D341Med (cell line): Measurements from ENCODE around the gene PIEZO2.
"Not testable (repeated sequence)": the region's sequence is repeated elsewhere in the genome, so short reads cannot be mapped to it uniquely, and the experiment has no call there.

Source experiments
- DNase-seq: peaks from one replicate; pipeline ENCODE4 v3.0.0; 2012; ENCODE audit warnings: low spot score

The PIEZO2 gene

GRCh38 chr18:11149441-11150270 is at the start of gene PIEZO2:
Gene PIEZO2 (minus strand): TSS chr18:11149569. CDS start chr18:11148588, 981 bp downstream.
- no peak for DNase-seq

GRCh38 chr18:11183637-11184036 is 34.3 kb upstream of the PIEZO2 start:
- DNase-seq: no peak

DNA sequence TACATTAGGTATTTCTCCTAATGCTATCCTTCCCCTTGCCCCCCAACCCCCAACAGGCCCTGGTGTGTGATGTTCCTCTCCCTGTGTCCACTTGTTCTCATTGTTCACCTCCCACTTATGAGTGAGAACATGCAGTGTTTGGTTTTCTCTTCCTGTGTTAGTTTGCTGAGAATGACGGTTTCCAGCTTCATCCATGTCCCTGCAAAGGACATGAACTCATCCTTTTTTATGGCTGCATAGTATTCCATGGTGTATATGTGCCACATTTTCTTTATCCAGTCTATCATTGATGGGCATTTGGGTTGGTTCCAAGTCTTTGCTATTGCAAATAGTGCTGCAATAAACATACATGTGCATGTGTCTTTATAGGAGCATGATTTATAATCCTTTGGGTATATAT is 32.3 kb upstream of the PIEZO2 start:
- not testable (repeated sequence) for DNase-seq

DNA sequence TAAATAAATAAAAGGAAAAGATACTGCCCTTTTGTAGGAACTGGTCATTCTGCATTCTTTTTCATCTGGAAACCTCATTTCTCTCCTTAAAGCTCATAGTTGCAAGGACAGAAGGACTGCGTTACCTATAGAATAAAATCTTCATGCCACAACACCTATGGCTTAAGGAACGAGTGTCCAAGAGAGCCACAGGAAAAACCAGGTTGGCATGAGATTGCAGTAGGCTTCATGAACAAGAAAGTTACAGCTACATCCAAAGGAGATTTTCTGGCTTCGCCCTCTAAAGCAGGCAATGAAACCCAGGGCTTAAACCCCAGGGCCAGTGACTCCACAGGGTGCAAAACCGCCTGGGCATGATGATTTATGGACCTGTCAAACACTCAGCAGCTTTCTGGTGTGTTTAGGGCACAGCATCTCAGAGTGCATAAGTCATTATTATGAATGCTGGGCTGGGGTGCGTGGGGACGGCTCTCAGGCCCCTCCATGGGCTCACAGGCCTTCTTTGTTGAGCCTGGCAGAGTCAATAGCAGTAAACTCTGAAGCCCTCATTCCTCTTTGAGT is 30.7 kb upstream of the PIEZO2 start:
- no peak for DNase-seq

GRCh38 chr18:11178951-11179549 is 29.7 kb upstream of the PIEZO2 start:
- DNase-seq: no peak

DNA sequence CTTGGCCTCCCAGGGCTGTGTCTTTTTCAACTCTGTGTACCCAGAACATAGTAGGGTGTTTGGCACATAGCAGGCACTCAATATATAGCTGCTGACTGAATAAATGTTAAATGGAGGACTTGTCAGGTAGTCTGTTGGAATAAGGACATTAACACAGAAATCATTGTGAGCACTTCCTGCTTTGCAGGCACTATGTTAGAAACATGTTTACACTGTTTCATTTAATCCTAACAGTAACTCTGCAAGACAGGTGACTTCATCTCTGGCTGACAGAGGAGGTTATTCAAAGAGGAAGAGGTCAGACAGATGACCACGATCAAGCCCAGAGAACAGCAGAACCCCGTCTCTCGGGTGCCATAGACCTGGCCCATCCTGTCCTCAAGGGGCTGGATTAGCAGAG is 28.0 kb upstream of the PIEZO2 start:
- no peak for DNase-seq

GRCh38 chr18:11176481-11176881 is 27.1 kb upstream of the PIEZO2 start:
- DNase-seq: no peak

GRCh38 chr18:11175266-11175979 is 26.1 kb upstream of the PIEZO2 start:
- DNase-seq: no peak

DNA sequence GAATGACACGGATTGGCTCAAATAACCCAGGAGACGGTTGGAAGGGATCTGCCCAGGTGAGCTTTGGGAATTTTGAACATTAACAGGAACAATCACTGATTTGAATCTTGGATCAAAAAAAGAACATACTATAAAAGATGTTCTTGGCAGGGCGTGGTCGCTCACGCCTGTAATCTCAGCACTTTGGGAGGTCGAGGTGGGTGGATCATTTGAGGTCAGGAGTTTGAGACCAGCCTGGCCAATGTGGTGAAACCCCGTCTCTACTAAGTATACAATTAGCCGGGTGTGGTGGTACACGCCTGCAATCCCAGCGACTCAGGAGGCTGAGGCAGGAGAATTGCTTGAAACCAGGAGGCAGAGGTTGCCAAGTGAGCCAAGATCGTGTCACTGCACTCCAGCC is 24.8 kb upstream of the PIEZO2 start:
- not testable (repeated sequence) for DNase-seq

GRCh38 chr18:11167778-11168177 is 18.4 kb upstream of the PIEZO2 start:
- no peak for DNase-seq

GRCh38 chr18:11165952-11166351 is 16.6 kb upstream of the PIEZO2 start:
- DNase-seq: no peak

- no peak for DNase-seq
Measured at GRCh38 chr18:11165138-11165537, 15.8 kb upstream of the PIEZO2 start.

- no peak for DNase-seq
Measured at GRCh38 chr18:11163665-11164064, 14.3 kb upstream of the PIEZO2 start.

- no peak for DNase-seq
Measured at GRCh38 chr18:11162889-11163288, 13.5 kb upstream of the PIEZO2 start.

- DNase-seq: no peak
Measured at GRCh38 chr18:11162462-11162861, 13.1 kb upstream of the PIEZO2 start.

- no peak for DNase-seq
Measured at GRCh38 chr18:11160313-11160712, 10.9 kb upstream of the PIEZO2 start.

- no peak for DNase-seq
Measured at GRCh38 chr18:11159844-11160243, 10.5 kb upstream of the PIEZO2 start.

DNA sequence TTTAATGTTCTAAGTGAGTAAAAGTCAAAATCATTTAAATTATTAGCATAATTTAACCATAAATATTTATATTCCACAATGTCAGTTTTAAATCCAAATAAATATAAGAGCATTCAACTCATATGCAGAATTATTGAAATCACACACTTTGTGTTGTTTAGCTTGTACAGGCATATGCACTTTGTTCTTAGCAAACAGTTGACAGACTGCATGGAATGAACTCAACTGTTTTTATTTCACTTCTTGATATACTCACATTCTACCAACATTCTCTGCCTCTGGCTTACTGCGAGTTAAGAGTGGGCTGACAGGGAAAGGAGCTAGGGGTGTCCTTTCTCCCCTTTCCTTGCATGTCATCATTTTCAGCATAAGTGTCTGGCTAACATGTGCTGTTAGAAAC is 7.6 kb upstream of the PIEZO2 start:
- DNase-seq: no peak

- DNase-seq: no peak
Measured at GRCh38 chr18:11155034-11155759, 5.8 kb upstream of the PIEZO2 start.

GRCh38 chr18:11154368-11154989 is 5.1 kb upstream of the PIEZO2 start:
- no peak for DNase-seq

- no peak for DNase-seq
Measured at GRCh38 chr18:11153097-11153496, 3.7 kb upstream of the PIEZO2 start.

DNA sequence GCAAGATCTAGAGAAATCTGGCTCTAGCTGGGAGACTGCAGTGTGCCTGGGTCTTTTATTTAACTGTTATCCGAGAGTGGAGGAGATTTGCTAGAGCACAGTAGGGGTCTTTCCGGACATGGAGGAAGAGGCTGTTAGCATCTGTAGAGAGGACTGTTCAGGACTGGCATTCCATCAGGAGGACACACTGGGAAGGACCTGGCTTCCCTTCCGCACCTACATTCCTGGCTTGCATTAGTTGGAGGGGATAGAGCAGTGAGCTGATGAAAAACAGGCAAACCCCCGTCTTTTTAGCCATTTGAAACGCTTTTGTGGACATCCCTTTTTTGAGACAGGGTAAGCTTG is 874 bp upstream of the PIEZO2 start:
- no peak for DNase-seq
